ENCODE data around the gene SNED1.

The SNED1 gene

DNA sequence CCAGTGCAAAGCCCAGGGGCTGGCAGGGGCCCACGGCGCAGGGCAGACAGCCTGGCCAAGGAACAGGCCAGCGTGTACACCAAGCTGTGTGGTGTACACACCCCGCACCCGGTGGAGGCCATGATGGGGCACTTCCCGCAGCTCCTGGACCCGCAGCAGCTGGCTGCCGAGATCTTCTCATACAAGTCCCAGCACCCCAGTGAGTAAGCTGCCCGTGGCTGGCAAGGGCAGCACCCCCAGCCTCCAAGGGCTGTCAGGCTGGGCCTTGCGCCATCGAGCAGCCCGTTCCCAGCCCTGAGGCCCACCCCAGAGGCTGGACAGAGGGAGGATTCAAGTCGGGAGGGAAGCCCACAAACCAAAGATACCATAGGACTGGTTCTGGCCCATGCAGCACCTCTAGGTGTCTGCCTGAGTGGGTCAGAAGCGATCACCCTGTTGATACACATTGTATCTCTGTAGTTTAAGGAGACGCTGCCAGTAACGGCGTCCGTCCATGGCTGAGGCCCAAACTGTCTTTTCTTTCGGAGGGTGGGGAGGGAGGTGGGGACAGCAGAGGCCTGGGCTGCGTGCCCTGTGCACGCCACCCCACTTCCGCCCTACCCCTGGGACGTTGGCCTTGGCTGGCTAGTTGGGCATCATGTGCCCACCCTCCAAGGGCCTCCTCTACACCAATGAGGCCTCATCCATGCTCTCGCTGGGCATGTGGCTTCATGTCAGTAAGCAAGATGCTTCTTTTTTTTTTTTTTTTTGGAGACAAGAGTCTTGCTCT lies 120.5 kb downstream of the SNED1 start:
- H3K4me3 ChIP-seq (ENCODE audit: low read depth, low read length) = no peak overlapping the region
- peaks cover 8% of the 10 kb centered on the region; the same call in 1 of the 2 replicates for H3K36me3 ChIP-seq (ENCODE audit: insufficient read depth, low read length)
- no peaks in the 10 kb centered on the region for H3K4me1 ChIP-seq (ENCODE audit: control insufficient read depth, insufficient read depth, low read length, unreplicated experiment)
- H2AFZ ChIP-seq (ENCODE audit: low read length, unreplicated experiment) = no peak overlapping the region
- no peaks in the 10 kb centered on the region for H3K27me3 ChIP-seq (ENCODE audit: insufficient read depth, low read length)
- H3K79me2 ChIP-seq (ENCODE audit: control insufficient read depth, insufficient read depth, low read length, unreplicated experiment) = no peaks in the 10 kb centered on the region
- no peak overlapping the region for H3K27ac ChIP-seq (ENCODE audit: low read depth, low read length)

DNA sequence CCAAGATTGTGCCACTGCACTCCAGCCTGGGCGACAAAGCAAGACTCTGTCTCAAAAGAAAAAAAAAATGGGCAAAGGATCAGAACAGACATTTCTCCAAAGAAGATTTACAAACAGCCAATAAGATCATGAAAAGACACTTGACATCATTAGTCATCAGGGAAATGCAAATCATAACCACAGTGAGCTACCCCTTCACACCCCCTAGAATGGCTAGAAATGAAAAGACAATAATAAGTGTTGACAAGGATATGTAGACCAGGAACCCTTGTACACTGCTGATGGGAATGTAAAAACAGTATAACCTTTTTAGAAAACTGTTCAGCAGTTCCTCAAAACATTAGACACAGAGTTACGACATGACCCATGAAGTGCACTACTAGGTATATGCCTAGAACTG lies 122.0 kb downstream of the SNED1 start:
- Histone ChIP-seq H3K27ac (ENCODE audit: low read depth, low read length) (no peak overlapping the region), H3K79me2 (ENCODE audit: control insufficient read depth, insufficient read depth, low read length, unreplicated experiment) (no peaks in the 10 kb centered on the region), H3K36me3 (ENCODE audit: insufficient read depth, low read length) (peaks cover 8% of the 10 kb centered on the region; the same call in 1 of the 2 replicates), H3K4me3 (ENCODE audit: low read depth, low read length) (no peak overlapping the region), H3K27me3 (ENCODE audit: insufficient read depth, low read length) (no peaks in the 10 kb centered on the region), H2AFZ (ENCODE audit: low read length, unreplicated experiment) (no peak overlapping the region), H3K4me1 (ENCODE audit: control insufficient read depth, insufficient read depth, low read length, unreplicated experiment) (no peaks in the 10 kb centered on the region)

DNA sequence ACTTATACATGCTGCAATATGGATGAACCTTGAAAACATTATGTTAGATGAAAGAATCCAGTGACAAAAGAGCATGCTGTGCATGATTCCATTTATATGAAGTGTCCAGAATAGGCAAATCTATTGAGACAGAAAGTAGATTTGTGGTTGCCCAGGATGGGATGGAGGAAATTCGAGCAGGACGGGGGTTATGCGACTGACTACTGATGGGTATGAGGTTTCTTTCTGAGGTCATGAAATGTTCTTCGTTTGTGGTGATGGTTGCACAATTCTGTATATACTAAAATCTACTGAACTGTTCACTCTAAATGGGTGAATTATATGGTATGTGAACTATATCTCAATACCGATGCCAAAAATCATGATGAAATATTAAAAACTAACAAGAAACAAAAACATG lies 122.6 kb downstream of the SNED1 start:
- H3K79me2 ChIP-seq (ENCODE audit: control insufficient read depth, insufficient read depth, low read length, unreplicated experiment) = no peaks in the 10 kb centered on the region
- no peaks in the 10 kb centered on the region for H3K27me3 ChIP-seq (ENCODE audit: insufficient read depth, low read length)
- H3K4me3 ChIP-seq (ENCODE audit: low read depth, low read length) = no peak overlapping the region
- H3K27ac ChIP-seq (ENCODE audit: low read depth, low read length) = no peak overlapping the region
- no peak overlapping the region for H2AFZ ChIP-seq (ENCODE audit: low read length, unreplicated experiment)
- H3K36me3 ChIP-seq (ENCODE audit: insufficient read depth, low read length) = peaks cover 8% of the 10 kb centered on the region; the same call in 1 of the 2 replicates
- no peaks in the 10 kb centered on the region for H3K4me1 ChIP-seq (ENCODE audit: control insufficient read depth, insufficient read depth, low read length, unreplicated experiment)

DNA sequence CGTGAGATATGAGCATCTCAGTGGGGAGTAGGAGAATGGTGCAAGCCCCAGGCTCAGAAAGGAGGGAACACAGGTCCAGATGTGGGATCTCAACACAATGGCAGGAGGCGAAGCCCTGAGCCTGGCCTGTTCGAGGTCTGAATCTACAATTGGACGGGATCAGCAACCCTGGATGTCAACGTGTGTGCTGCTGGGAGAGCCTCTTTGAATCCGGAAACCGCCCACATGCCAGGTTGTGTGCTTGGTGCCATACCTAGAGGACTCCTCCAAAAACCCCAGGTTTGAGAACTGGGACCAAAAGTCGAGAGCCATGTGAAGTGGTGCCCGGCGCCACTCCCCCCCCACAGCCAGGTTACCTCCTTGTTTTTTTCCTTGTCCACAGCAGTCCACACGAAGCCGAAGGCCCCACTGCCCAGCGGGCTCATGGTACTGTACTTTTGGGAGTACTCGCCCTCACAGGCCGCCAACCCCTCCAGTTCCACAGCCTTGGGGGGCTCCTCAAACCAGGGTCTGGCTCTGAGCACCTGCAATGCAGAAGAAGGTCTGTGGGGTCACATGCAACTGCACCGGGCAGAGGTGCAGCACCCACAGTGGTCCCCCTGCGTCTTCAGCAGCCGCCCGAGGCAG lies 124.1 kb downstream of the SNED1 start:
- no peaks in the 10 kb centered on the region for H3K4me1 ChIP-seq (ENCODE audit: control insufficient read depth, insufficient read depth, low read length, unreplicated experiment)
- no peaks in the 10 kb centered on the region for H3K79me2 ChIP-seq (ENCODE audit: control insufficient read depth, insufficient read depth, low read length, unreplicated experiment)
- no peak overlapping the region for H3K27ac ChIP-seq (ENCODE audit: low read depth, low read length)
- H3K36me3 ChIP-seq (ENCODE audit: insufficient read depth, low read length) = peaks cover 8% of the 10 kb centered on the region; the same call in 1 of the 2 replicates
- no peaks in the 10 kb centered on the region for H3K27me3 ChIP-seq (ENCODE audit: insufficient read depth, low read length)
- H3K4me3 ChIP-seq (ENCODE audit: low read depth, low read length) = no peak overlapping the region
- H2AFZ ChIP-seq (ENCODE audit: low read length, unreplicated experiment) = no peak overlapping the region

DNA sequence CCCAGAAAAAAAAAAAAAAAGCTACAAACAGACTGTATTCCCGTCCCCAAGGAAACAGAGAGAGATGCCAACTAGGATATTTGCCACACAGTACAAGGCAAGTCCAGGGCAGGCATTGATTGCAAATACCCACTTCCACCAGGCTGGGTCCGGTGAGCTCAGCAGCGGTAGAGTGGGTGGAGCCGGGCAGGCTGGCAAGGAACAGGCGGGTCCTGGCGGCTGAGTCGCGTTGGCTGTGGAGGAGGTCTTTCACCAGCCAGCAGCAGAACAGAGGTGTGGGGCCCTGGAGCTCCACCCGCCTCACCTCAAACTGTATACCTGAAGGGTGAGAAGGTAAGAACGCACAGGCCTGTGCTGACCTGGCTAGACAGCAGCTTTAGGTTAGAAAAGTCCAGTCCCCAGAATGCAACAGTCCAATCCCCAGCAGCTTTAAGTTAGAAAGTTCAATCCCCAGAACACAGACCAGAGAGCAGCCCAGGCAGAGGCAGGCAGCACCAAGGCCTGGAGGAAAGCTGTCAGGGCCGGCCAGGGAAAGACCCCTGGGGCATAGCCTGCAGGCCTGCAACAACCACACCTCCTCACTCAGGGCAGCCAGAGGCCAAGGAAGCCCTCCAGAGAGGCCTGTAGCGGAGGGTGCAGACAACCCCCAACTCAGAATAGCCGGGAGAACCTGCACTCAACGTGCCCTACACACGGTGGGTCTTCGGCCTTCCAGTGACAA lies 125.6 kb downstream of the SNED1 start:
- Histone ChIP-seq H3K79me2 (ENCODE audit: control insufficient read depth, insufficient read depth, low read length, unreplicated experiment) (no peaks in the 10 kb centered on the region), H3K27ac (ENCODE audit: low read depth, low read length) (no peak overlapping the region), H3K36me3 (ENCODE audit: insufficient read depth, low read length) (peaks cover 8% of the 10 kb centered on the region; the same call in 1 of the 2 replicates), H2AFZ (ENCODE audit: low read length, unreplicated experiment) (no peak overlapping the region), H3K4me1 (ENCODE audit: control insufficient read depth, insufficient read depth, low read length, unreplicated experiment) (no peaks in the 10 kb centered on the region), H3K27me3 (ENCODE audit: insufficient read depth, low read length) (no peaks in the 10 kb centered on the region), H3K4me3 (ENCODE audit: low read depth, low read length) (no peak overlapping the region)

DNA sequence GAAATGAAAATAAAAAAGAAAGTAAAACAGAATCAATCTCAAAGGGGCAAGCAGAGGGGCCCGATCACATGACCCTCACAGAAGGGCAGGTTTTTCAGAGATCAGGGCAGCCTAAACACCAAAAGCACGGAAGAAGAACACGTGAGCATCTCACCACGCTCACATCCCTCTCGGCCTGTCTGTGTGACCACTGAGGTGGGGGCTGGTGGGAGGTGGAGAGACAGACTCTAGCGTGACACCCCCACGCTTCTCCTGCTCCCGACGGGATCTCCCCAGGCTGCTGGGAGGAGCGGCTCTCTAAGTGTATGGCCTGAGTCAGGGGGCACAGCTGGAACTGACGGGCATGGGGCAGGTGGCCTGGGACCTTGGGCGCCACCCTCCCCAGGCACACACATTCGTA lies 127.2 kb downstream of the SNED1 start:
- Histone ChIP-seq H3K27ac (ENCODE audit: low read depth, low read length) (no peak overlapping the region), H3K4me3 (ENCODE audit: low read depth, low read length) (no peak overlapping the region), H2AFZ (ENCODE audit: low read length, unreplicated experiment) (no peak overlapping the region), H3K27me3 (ENCODE audit: insufficient read depth, low read length) (no peaks in the 10 kb centered on the region), H3K36me3 (ENCODE audit: insufficient read depth, low read length) (peaks cover 6% of the 10 kb centered on the region; the same call in 1 of the 2 replicates), H3K79me2 (ENCODE audit: control insufficient read depth, insufficient read depth, low read length, unreplicated experiment) (no peaks in the 10 kb centered on the region), H3K4me1 (ENCODE audit: control insufficient read depth, insufficient read depth, low read length, unreplicated experiment) (no peaks in the 10 kb centered on the region)

DNA sequence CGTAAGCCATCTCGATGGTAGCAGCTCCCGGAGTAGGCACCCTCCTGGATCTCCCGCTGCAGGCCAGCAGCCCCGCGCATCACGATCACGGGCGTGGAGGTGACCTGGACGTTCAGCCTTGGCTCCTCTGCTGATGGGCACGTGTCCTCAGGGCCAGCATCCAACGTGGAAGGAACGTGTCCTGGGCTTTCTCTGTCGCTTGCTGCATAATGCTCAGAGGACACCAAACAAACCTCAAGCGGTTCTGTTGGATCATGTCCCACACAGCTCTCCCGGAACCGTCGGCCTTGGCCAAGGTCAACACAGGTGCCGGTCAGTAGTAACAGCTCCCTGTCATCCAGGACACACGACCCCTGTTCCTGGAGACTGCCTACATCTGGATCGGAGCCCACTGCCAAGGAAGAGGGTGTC lies 127.8 kb downstream of the SNED1 start:
- Histone ChIP-seq H3K27ac (ENCODE audit: low read depth, low read length) (no peak overlapping the region), H3K79me2 (ENCODE audit: control insufficient read depth, insufficient read depth, low read length, unreplicated experiment) (no peaks in the 10 kb centered on the region), H2AFZ (ENCODE audit: low read length, unreplicated experiment) (no peak overlapping the region), H3K27me3 (ENCODE audit: insufficient read depth, low read length) (no peaks in the 10 kb centered on the region), H3K4me1 (ENCODE audit: control insufficient read depth, insufficient read depth, low read length, unreplicated experiment) (no peaks in the 10 kb centered on the region), H3K4me3 (ENCODE audit: low read depth, low read length) (no peak overlapping the region), H3K36me3 (ENCODE audit: insufficient read depth, low read length) (peaks cover under 1% of the 10 kb centered on the region; the same call in 1 of the 2 replicates)

DNA sequence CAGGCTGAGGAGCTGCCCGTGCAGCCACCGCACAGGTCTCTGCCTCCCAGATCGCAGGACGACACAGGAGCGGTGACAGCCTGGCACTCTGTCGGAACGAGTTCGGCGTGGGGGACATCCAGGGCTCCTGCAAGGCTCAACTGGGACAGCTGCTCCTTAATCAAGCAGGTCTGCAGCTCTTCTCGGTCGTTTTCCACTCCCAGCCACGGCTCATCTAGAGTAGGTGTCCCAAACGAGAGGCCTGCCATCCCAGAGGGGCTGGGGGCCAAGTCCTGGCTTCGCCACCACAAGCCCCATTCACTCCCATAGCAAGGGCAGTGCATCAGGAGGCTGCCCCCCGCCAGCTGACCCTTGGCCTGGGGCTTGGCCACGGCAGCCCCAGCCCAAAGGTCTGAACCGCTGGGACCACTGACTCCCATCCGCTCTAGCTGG lies 128.4 kb downstream of the SNED1 start:
- no peak overlapping the region for H3K4me3 ChIP-seq (ENCODE audit: low read depth, low read length)
- H3K27me3 ChIP-seq (ENCODE audit: insufficient read depth, low read length) = no peaks in the 10 kb centered on the region
- H3K79me2 ChIP-seq (ENCODE audit: control insufficient read depth, insufficient read depth, low read length, unreplicated experiment) = no peaks in the 10 kb centered on the region
- no peak overlapping the region for H3K27ac ChIP-seq (ENCODE audit: low read depth, low read length)
- no peaks in the 10 kb centered on the region for H3K36me3 ChIP-seq (ENCODE audit: insufficient read depth, low read length)
- no peaks in the 10 kb centered on the region for H3K4me1 ChIP-seq (ENCODE audit: control insufficient read depth, insufficient read depth, low read length, unreplicated experiment)
- no peak overlapping the region for H2AFZ ChIP-seq (ENCODE audit: low read length, unreplicated experiment)

DNA sequence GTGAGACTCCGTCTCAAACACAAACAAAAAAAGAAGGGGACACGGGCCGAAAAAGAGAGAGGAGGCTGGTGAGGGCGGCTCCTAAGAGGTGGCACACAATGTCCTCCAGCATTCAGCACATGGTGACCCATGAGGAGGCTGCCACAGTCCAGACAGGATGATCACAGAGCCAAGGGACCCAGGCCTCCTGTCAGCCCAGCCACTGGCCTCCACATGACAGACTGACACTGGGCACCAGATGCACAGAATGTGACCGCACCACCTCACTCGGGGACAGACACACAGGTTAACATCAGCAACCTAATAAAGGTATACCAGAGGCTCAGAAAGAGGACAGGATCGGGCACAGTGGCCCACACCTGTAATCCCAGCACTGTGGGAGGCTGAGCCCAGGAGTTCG lies 129.8 kb downstream of the SNED1 start:
- no peaks in the 10 kb centered on the region for H3K4me1 ChIP-seq (ENCODE audit: control insufficient read depth, insufficient read depth, low read length, unreplicated experiment)
- no peaks in the 10 kb centered on the region for H3K27me3 ChIP-seq (ENCODE audit: insufficient read depth, low read length)
- no peak overlapping the region for H3K4me3 ChIP-seq (ENCODE audit: low read depth, low read length)
- no peaks in the 10 kb centered on the region for H3K79me2 ChIP-seq (ENCODE audit: control insufficient read depth, insufficient read depth, low read length, unreplicated experiment)
- no peak overlapping the region for H3K27ac ChIP-seq (ENCODE audit: low read depth, low read length)
- no peak overlapping the region for H2AFZ ChIP-seq (ENCODE audit: low read length, unreplicated experiment)
- H3K36me3 ChIP-seq (ENCODE audit: insufficient read depth, low read length) = no peaks in the 10 kb centered on the region

DNA sequence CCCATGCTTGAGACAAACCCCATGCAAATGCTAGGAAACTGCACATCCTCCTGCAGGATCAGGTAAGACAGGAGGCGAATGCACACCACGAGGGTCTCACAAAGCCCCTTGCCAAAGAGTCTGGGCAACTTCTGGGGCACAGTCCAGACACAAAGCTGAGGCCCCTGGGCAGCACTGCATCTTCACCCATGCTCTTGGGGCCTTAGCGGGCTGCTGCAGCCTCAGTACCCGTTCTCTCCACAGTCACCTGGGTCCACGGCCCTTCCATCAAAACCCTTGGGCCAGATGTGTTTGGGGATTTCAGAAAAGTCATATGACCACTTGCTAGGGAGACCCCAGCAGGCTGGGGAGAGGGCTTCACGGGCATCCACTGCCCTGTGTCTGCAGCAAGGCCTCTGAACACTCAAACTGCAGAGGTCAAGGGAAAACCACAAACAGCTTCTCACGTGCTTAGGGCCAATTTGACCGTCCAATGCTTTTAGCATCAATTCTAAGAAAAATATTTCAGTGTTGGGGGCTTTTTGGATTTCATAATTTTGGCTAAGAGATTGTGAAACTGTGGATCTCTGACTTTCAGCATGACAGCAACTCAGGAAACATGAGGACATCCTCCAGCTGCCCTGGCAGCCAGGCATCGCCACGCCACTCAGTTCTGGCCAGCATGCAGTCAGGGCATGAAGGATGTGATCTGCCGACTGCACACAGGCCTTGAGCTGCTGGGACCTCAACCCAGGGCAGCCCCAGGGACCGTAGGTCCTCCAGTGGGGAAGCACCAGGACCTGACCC lies 130.9 kb downstream of the SNED1 start:
- Histone ChIP-seq H2AFZ (ENCODE audit: low read length, unreplicated experiment) (no peak overlapping the region), H3K36me3 (ENCODE audit: insufficient read depth, low read length) (no peaks in the 10 kb centered on the region), H3K79me2 (ENCODE audit: control insufficient read depth, insufficient read depth, low read length, unreplicated experiment) (no peaks in the 10 kb centered on the region), H3K4me3 (ENCODE audit: low read depth, low read length) (no peak overlapping the region), H3K27me3 (ENCODE audit: insufficient read depth, low read length) (no peaks in the 10 kb centered on the region), H3K27ac (ENCODE audit: low read depth, low read length) (no peak overlapping the region), H3K4me1 (ENCODE audit: control insufficient read depth, insufficient read depth, low read length, unreplicated experiment) (no peaks in the 10 kb centered on the region)

Data from ACC112 (cell line).